SU-DHL-6 (cell line): ENCODE results near the gene GPR161.

Experiments
- H2AFZ ChIP-seq: fragments of 200-600 bp; sonication (generic); 2 replicates; pipeline ENCODE4 v1.6.1; 2014; ENCODE audit warnings: low read depth, mild to moderate bottlenecking, moderate library complexity, mixed read lengths, antibody characterized with exemption, low read length; ENCODE audit not compliant: severe bottlenecking
- H3F3A ChIP-seq: fragments of 200-600 bp; shearing (Covaris generic); 2 replicates; pipeline ENCODE4 v1.6.0; 2016; ENCODE audit warnings: antibody characterized with exemption, mild to moderate bottlenecking; ENCODE audit not compliant: insufficient read depth
- H3K27ac ChIP-seq: fragments of 200-600 bp; sonication (generic); 2 replicates; pipeline ENCODE4 v1.5.1; 2016; ENCODE audit warnings: low read depth, mild to moderate bottlenecking, low read length, moderate library complexity, mixed read lengths
- H3K27me3 ChIP-seq: fragments of 200-600 bp; sonication (generic), shearing (Covaris generic); 2 replicates; pipeline ENCODE4 v1.6.0; 2014; ENCODE audit warnings: mild to moderate bottlenecking, low read length
- H3K36me3 ChIP-seq: fragments of 200-600 bp; sonication (generic); 2 replicates; pipeline ENCODE4 v1.6.1; 2014; ENCODE audit warnings: mild to moderate bottlenecking, low read length, mixed read lengths
- H3K4me2 ChIP-seq: fragments of 300-600, 200-600 bp; shearing (Covaris generic), sonication (generic); 2 replicates; pipeline ENCODE4 v1.6.0; 2014; ENCODE audit warnings: low read length, low read depth, mild to moderate bottlenecking; ENCODE audit not compliant: poor library complexity, severe bottlenecking
- H3K4me3 ChIP-seq: fragments of 200-600 bp; sonication (generic); 2 replicates; pipeline ENCODE4 v1.5.1; 2014; ENCODE audit warnings: antibody characterized with exemption, low read length, mild to moderate bottlenecking, mixed read lengths; ENCODE audit not compliant: insufficient read depth, poor library complexity, severe bottlenecking
- H3K79me2 ChIP-seq: fragments of 200-600 bp; sonication (generic); 2 replicates; pipeline ENCODE4 v1.6.1; 2014; ENCODE audit warnings: mild to moderate bottlenecking, low read length, moderate library complexity; ENCODE audit not compliant: insufficient read depth
- H3K9ac ChIP-seq: fragments of 200-600 bp; sonication (generic); 2 replicates; pipeline ENCODE4 v1.7.0; 2014; ENCODE audit warnings: mild to moderate bottlenecking, low read length
- H3K9me2 ChIP-seq: fragments of 200-600 bp; sonication (generic); replicated peaks from 2 replicates; pipeline ENCODE4 v1.6.1; 2014; ENCODE audit warnings: low read length; ENCODE audit not compliant: insufficient read depth
- H3K9me3 ChIP-seq: fragments of 200-600 bp; sonication (generic); 2 replicates; pipeline ENCODE4 v1.6.1; 2014; ENCODE audit warnings: low read length, mixed read lengths; ENCODE audit not compliant: insufficient read depth
- H4K20me1 ChIP-seq: fragments of 200-600 bp; sonication (generic); 2 replicates; pipeline ENCODE4 v1.6.1; 2014; ENCODE audit warnings: low read depth, mild to moderate bottlenecking, antibody characterized with exemption, low read length, moderate library complexity, mixed read lengths
- EZH2phosphoT487 ChIP-seq: fragments of 200-600 bp; sonication (generic), shearing (Covaris generic); conservative IDR thresholded peaks from 2 replicates; pipeline ENCODE4 v1.6.1; 2018; ENCODE audit warnings: mild to moderate bottlenecking, antibody characterized with exemption, low read length, moderate library complexity, mixed read lengths
- TF ChIP-seq, protein P1 (sequence below): fragments of 200-600 bp; sonication (generic); IDR thresholded peaks from one replicate; pipeline ENCODE4 v1.5.1; 2017; ENCODE audit warnings: antibody characterized with exemption, mild to moderate bottlenecking, low read length, moderate library complexity; ENCODE audit not compliant: insufficient read depth, poor library complexity, severe bottlenecking

GPR161 gene

DNA sequence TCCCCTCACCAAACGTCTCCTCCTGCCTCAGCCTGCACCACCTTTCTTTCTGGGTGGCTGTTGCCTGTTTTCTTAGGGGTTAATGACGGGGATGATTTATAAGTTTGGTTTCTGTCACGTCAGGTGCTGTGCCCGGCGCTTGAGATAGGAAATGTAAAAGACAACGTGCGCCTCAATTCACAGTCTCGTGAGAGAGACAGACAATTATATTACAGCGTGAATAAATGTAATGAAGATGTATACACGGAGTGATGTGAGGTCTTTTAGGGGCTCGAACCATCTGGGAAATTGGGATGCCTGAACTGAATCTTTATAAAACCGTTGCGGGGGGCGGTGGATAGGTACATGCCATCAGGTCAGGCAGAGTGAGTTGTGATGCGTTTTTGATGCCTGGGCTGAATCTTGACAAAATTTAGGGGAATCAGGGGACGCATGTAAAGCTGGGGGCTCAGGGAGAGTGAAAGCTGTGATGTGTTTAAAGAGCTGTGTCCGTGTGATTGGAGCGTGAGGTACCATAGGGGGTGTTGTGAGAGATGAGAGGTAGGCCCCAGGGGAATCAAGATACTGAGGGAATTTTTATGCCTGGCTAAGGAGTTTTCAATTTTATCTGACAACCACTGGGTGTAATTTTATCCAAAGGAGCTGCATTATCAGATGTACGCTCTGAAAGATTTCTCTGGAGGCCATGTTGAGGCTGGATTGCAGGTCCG lies 42.9 kb upstream of the GPR161 start:
- Histone ChIP-seq H3K9me2 (no peaks in the 10 kb centered on the region), H2AFZ (peak overlapping the region; percentile 89), H3K4me2 (peak overlapping the region; percentile 78), H3K27ac (peak overlapping the region; percentile 63), H3K4me3 (peak overlapping the region; percentile 93), H4K20me1 (no peaks in the 10 kb centered on the region), H3K79me2 (peaks cover 49% of the 10 kb centered on the region), H3F3A (no peaks in the 10 kb centered on the region), H3K27me3 (no peaks in the 10 kb centered on the region), H3K9ac (peak overlapping the region; percentile 77), H3K9me3 (no peaks in the 10 kb centered on the region), H3K36me3 (no peaks in the 10 kb centered on the region)
- TF ChIP-seq, protein P1, sequence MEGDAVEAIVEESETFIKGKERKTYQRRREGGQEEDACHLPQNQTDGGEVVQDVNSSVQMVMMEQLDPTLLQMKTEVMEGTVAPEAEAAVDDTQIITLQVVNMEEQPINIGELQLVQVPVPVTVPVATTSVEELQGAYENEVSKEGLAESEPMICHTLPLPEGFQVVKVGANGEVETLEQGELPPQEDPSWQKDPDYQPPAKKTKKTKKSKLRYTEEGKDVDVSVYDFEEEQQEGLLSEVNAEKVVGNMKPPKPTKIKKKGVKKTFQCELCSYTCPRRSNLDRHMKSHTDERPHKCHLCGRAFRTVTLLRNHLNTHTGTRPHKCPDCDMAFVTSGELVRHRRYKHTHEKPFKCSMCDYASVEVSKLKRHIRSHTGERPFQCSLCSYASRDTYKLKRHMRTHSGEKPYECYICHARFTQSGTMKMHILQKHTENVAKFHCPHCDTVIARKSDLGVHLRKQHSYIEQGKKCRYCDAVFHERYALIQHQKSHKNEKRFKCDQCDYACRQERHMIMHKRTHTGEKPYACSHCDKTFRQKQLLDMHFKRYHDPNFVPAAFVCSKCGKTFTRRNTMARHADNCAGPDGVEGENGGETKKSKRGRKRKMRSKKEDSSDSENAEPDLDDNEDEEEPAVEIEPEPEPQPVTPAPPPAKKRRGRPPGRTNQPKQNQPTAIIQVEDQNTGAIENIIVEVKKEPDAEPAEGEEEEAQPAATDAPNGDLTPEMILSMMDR = no peak
- no peak for TF ChIP-seq EZH2phosphoT487

- peak within 1 kb of the TSS; percentile 63 for H3K27ac ChIP-seq
Measured at GRCh38 chr1:168178638-168179437, 42.1 kb upstream of the GPR161 start, which contains the start of gene TIPRL. Gene TIPRL, plus strand, starts transcription at chr1:168178962. Its CDS starts 116 bp downstream, at chr1:168179078.

DNA sequence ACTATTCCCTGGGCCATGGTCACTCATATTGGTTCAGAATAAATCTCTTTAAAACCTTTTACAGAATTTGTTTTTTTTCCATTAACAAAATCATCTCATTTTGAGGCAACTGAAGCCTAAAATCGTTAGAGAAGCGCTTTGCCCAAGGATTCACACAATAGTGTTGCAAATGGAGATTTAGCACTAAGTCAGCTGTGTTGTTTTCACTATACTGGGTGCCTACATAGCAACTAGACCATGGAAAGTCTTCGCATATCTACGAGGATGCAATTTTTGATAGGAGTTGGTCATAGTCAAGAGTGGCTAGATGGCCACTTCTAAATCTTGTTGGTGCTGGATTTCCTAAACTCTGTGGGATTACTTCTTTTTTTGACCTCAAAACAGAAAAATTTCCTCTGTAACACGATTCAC lies 41.5 kb upstream of the GPR161 start:
- Histone ChIP-seq H3K9me2 (no peaks in the 10 kb centered on the region), H3K9ac (peak overlapping the region; percentile 77), H3K79me2 (peaks cover 39% of the 10 kb centered on the region), H3F3A (no peaks in the 10 kb centered on the region), H3K4me3 (peak overlapping the region; percentile 93), H3K36me3 (no peaks in the 10 kb centered on the region), H3K27me3 (no peaks in the 10 kb centered on the region), H3K27ac (peak overlapping the region; percentile 63; the same call in 1 of the 2 replicates), H4K20me1 (no peaks in the 10 kb centered on the region), H3K4me2 (peak overlapping the region; percentile 78), H3K9me3 (no peaks in the 10 kb centered on the region), H2AFZ (peak overlapping the region; percentile 89)
- no peak for TF ChIP-seq EZH2phosphoT487
- TF ChIP-seq, protein P1 = no peak

More at GRCh38 chr1:168178638-168179437, 42.1 kb upstream of the GPR161 start, which contains the start of gene TIPRL:
- Histone ChIP-seq H4K20me1 (no peaks in the 10 kb centered on the region), H3K9ac (peak within 1 kb of the TSS; percentile 77), H3K4me3 (peak within 1 kb of the TSS; percentile 93), H3K9me2 (no peaks in the 10 kb centered on the region), H3K27me3 (no peaks in the 10 kb centered on the region), H3F3A (no peaks in the 10 kb centered on the region), H3K9me3 (no peaks in the 10 kb centered on the region), H3K79me2 (peaks cover 44% of the 10 kb centered on the region), H3K36me3 (no peaks in the 10 kb centered on the region), H3K4me2 (peak within 1 kb of the TSS; percentile 78), H2AFZ (peak within 1 kb of the TSS; percentile 89)
- TF ChIP-seq, protein P1 = no peak
- TF ChIP-seq EZH2phosphoT487 = no peak
